HFF-Myc (cell line): Measurements from ENCODE around the gene TSSK1B.

Experiments used
- DNase-seq: peaks from one replicate; pipeline ENCODE4 v3.0.0-alpha.2; 2011; ENCODE audit warnings: low read depth; ENCODE audit errors: extremely low read depth
- H3K4me3 ChIP-seq: replicated peaks from 2 replicates; pipeline ENCODE4 v1.5.1; 2011; ENCODE audit warnings: low read depth, mild to moderate bottlenecking, control low read depth, low read length
- TF ChIP-seq, protein P1 (sequence below): IDR thresholded peaks from 2 replicates; pipeline ENCODE4 v1.5.1; 2012; ENCODE audit warnings: mild to moderate bottlenecking, low read depth, low read length, control low read depth; ENCODE audit errors: missing control alignments

The TSSK1B gene

DNA sequence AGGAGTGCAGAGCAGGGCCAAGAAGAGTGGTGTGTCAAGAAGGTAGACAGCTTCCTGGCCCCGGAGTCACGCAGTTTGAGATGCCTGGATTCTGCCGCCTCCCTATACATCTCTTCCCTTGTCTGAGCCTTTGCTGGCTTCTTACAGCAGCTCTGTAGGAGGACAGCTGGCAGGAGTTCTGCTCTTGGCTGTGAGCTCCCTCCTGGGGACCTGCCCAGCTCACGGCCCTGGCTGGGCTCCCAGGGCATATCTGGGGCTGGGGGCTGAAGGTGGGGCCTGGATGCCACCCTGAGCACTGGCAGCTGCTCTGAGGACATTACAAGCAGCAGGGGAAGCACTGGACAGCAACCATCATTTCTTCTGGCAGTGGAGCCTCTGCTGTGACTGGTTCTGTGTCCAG lies 786 bp upstream of the TSSK1B start:
- TF ChIP-seq, protein P1, sequence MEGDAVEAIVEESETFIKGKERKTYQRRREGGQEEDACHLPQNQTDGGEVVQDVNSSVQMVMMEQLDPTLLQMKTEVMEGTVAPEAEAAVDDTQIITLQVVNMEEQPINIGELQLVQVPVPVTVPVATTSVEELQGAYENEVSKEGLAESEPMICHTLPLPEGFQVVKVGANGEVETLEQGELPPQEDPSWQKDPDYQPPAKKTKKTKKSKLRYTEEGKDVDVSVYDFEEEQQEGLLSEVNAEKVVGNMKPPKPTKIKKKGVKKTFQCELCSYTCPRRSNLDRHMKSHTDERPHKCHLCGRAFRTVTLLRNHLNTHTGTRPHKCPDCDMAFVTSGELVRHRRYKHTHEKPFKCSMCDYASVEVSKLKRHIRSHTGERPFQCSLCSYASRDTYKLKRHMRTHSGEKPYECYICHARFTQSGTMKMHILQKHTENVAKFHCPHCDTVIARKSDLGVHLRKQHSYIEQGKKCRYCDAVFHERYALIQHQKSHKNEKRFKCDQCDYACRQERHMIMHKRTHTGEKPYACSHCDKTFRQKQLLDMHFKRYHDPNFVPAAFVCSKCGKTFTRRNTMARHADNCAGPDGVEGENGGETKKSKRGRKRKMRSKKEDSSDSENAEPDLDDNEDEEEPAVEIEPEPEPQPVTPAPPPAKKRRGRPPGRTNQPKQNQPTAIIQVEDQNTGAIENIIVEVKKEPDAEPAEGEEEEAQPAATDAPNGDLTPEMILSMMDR, result no peak

DNA sequence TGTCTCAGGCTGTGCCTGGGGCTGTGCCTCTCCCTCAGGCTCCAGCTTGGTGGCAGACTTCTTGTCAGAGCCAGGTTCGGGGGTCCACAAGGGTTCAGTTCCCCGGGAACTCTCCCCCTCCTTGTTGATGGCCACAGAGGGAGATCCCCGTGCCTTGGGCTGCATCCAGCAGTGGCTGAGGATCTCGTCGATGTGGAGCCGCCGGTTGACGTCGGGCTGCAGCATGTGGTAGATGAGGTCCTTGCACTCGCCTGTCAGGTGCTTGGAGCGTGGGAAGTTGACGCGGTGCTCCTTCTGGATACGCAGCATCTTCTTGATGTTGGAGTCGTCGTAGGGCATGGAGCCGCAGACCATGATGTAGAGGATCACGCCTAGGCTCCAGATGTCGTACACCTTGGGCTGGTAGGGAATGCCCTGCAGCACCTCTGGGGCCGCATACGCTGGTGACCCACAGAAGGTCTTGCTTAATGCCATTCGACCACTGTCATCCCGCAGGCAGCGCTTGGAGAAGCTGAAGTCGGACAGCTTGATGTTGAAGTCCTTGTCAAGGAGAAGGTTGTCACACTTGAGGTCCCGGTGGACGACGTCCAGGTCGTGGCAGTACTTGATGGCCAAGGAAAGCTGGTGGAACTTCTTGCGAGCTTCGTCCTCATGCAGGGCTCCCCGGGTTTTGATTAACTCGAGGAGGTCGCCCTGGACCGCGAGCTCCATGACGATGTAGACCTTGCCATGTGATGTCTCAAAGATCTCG lies 752 bp downstream of the TSSK1B start:
- no peak overlapping the region for H3K4me3 ChIP-seq
- DNase-seq, result no peak
- TF ChIP-seq, protein P1, result no peak

More for the DNA sequence above, 786 bp upstream of the TSSK1B start:
- H3K4me3 ChIP-seq, result no peak overlapping the region
- DNase-seq, result no peak

DNA sequence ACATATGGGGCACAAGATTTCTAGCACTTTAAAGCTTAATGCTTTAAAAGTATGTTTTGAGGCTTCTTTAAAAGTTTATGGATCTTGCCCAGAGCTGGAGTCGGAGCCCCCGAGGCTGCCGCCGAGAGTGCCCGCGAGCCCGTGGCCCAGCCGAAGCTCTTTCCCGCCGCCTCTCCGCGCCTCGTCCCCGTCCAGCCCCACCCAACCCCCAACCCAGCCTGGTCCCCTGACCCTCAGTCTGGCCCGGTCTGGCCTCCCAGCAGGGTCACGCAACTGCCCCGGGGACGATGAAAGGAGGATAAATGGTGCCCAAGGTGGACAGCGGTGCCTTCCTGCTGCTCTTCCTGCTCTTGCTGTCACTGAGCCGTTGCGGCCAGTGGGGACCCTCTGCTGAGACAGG lies 1.7 kb downstream of the TSSK1B start:
- TF ChIP-seq, protein P1, result no peak
- no peak overlapping the region for H3K4me3 ChIP-seq
- no peak for DNase-seq

DNA sequence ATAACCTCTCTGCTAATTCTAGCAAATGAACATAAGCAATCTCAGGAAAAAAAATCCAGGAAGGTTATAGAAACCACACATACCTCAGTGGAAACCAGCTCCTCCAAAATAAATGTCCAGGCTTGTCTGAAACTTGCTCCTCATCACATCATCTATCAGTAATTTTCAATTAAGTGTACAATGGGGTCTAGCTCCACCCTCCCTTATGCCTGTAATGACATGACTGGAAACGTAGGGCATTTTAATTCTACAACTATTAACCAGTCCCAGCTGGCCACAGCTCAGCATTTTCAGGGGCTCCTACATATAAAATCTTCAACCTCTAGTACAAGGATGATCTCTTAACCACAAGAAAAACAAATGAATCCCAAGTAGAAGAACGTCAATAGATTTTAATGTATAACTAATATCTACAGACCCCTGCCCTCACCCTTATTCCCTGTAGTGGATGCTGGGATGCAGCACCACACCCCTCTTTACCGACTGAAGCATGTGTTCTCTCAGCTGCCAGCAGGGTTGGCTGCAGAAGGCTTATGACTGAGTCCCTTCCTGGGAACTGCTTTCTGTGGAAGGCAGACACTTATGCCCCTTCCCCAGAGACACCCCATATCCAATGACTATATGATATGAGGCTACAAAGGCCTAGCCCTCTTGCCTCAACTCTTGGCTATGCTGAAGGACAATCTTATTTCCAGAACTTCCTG lies 6.8 kb downstream of the TSSK1B start:
- H3K4me3 ChIP-seq, result no peak overlapping the region
- TF ChIP-seq, protein P1, result no peak
- no peak for DNase-seq

DNA sequence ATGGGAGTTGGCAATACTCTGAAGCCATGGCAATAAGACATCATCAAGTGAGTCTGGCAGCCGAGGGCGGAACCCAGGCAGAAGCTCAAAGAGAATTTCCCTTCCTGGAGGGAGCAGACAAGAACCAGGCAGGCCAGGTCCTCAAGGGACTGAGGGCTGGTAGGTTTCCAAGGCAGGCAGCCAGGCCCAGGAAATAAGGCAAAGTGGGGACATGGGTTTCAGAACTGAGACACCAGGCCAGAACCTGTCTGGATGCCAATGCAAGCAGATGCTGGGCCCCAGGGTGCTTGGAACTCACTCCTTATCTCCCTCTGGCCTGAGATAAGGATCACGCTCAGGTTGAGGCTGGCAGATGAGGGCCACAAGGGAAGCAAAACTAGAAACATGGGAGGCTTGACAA lies 8.9 kb downstream of the TSSK1B start:
- TF ChIP-seq, protein P1, result no peak
- H3K4me3 ChIP-seq, result no peak overlapping the region
- DNase-seq, result no peak

DNA sequence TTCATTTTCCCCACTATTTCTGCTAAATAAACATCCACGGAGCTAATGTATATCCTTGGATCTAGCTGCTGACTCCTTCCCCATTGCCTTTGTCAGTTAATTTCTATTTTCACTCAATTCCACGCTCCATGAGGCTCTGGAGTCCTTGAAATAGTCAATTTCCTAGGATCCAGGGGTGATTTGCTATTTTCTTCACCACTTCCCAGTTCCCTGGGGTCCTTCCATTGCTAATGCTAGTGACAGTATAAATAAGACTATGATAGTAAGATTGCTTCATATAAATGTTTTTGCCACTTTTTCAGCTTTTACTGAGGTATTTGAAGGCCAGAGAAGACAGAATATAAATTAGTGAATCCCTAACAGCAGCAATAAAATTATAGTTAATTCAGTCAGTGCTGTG lies 13.1 kb downstream of the TSSK1B start:
- TF ChIP-seq, protein P1, result no peak
- DNase-seq, result no peak
- no peak overlapping the region for H3K4me3 ChIP-seq
